ENCODE measurements around the gene PIGB.

GRCh38 chr15:55290528-55291057 lies 28.4 kb upstream of the PIGB start:
- TF ChIP-seq CTCF (IDR thresholded peaks at IDR 0.05; ENCODE audit: low read depth, low read length): peak; percentile 87
- no peak for TF ChIP-seq EZH2phosphoT487 (IDR thresholded peaks at IDR 0.05; ENCODE audit: low read depth)
